NK-92 (cell line): ENCODE results near the gene GNA14.
"Not testable (repeated sequence)": the region's sequence is repeated elsewhere in the genome, so short reads cannot be mapped to it uniquely, and the experiment has no call there.

ENCODE experiments used
- DNase-seq: peaks from one replicate; lab custom pipeline; 2025; ENCODE audit not compliant: unreplicated experiment; lab: John Stamatoyannopoulos, UW

GNA14 gene

GRCh38 chr9:77647267-77648233 is 572 bp downstream of the GNA14 start:
- DNase-seq: no peak

DNA sequence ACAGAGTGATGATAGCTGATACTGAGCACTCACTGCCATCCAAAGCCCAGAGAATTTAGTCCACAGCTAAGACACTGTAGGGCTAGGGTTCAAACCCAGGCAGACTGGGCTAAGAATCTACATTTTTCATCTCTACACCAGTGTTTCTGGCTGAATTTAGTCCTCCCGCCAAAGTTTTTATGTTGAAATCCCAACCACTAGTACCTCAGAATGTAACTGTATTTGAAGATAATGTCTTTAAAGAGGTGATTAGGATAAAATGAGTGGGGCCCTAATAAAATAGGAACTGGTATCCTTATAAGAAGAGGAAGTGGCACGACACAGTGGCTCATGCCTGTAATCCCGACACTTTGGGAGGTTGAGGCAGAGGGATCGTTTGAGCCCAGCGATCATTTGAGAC is 4.3 kb downstream of the GNA14 start:
- no peak for DNase-seq

DNA sequence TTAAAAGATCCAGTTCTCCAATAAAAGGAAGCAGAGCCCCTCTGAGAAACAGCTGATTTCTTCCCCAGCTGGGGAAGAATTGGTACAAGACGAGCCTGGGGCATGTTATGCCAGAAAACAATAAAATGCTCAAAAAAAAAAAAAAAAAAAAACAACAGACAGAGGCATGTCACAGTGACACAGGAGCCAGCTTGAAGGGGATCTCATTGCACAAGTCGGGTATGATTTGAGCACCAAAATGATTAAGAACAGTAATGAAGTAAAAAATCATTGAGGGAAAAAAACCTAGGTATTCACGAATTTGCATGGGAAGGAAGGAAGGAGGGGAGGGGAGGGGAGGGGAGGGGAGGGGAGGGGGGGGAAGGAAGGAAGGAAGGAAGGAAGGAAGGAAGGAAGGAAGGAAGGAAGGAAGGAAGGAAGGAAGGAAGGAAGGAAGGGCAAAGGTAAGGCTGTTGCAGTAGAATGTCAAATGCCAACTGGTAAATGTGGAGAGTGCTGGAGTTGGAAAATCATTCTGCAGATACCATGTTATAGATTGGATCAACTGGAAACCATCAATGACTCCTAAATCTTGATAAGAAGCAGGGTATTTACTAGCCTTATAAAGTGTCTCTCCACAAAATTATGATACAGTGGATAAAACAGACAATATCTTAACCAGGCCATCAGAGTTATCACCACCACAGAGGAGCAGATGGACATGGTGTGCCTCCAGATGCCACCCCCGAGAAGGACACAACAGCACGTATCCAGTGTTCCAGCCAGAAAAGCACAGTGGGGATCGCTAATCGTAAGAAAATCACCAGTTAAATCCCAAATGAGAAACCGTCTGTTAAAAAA is 7.2 kb downstream of the GNA14 start:
- no peak for DNase-seq

DNA sequence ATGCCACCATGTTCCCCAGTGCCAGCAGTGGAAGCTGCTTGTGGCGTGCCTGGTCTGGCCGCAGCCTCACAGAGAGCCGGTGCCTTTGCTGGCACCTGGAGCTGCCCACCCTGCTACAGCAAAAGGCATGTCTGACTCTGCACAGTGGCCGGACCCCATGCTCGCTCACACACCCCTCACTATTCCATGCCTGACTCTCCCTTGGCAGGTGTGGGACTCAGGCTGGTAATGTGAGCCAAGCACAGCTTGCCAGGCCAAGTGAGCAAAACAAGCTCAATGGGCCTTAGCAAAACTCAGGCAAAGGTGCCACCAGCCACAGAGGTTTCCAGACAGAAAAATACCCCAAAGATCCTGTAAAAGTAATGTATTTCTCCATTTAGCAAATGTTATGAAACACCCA is 15.5 kb downstream of the GNA14 start:
- DNase-seq: no peak

- DNase-seq: not testable (repeated sequence)
Observed at GRCh38 chr9:77628864-77629263, 19.3 kb downstream of the GNA14 start.

- DNase-seq: no peak
Observed at GRCh38 chr9:77616191-77616590, 31.9 kb downstream of the GNA14 start.

DNA sequence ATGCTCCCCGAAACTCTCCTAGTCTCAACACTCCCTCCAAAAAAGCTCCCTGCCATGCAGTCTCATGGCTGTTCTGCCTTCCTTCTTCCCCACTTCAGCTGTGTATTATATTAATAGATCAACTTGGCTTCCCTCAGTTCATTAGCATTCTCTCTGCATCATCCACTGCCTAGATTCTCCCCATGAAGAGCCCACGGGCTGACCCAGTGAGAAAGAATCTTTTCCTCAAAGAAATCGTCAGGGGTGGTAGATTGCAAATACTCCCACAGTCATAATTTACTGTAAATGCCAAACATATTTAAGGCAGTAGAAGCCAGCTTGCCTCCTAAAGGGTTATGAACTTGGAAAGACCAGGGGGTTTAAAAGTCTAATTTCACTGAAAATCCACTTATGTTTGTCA is 33.5 kb downstream of the GNA14 start:
- no peak for DNase-seq

DNA sequence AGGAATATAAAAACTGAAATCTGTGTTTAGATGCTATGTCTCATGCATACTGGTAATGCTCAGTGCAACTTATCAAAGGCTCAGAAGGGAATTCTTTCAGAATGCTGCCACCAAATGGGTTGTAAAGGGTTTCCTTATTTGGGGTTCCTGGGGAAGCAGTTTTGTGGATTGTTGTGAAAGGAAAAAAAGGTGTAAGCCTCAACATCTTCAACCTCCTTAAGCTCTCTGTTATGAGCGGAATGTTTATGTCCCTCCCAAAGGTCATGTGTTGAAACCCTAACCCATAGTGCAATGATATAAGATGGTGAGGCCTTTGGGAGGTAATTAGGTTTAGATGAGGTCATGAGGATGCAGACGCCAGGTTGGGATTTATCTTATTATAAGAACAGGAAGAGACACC is 41.6 kb downstream of the GNA14 start:
- DNase-seq: no peak

DNA sequence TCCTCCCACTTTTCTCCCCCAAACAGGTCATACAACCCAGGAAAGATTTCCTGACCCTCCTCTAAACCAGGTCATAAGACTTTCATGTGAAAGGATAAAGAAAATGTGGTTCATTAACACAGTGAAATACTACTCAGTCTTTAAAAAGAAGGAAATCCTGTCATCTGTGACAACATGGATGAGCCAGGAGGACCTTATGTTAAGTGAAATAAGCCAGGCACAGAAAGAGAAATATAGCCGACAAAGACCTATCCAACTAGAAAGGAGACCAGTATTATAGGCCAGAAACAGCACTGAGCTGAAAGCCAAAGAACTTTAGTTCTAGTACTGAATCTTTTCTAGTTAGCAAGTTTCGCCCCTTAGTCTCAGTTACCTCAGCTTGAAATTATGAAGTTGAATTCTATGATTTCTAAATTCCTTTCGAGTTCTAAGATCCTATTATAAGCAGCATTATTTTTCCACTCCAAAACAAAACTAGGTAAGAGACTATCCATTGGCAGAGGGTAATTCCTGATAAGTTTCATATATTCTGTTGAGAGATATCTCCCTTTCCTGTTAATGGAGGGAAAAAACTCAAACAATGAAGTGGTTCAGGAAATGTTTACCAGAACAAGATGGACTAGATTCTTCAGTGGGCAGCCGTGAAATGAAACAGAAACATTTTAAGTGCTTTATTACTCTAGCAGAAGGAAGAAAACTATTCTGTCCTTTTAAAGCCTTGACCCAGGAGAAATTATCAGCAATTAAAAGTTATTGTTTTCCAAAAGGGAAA is 42.5 kb downstream of the GNA14 start:
- no peak for DNase-seq

- no peak for DNase-seq
Observed at GRCh38 chr9:77604316-77604715, 43.8 kb downstream of the GNA14 start.

GRCh38 chr9:77602852-77603251 is 45.3 kb downstream of the GNA14 start:
- DNase-seq: no peak

GRCh38 chr9:77601476-77602099 is 46.5 kb downstream of the GNA14 start:
- no peak for DNase-seq

- DNase-seq: no peak
Observed at GRCh38 chr9:77600810-77601209, 47.3 kb downstream of the GNA14 start.

DNA sequence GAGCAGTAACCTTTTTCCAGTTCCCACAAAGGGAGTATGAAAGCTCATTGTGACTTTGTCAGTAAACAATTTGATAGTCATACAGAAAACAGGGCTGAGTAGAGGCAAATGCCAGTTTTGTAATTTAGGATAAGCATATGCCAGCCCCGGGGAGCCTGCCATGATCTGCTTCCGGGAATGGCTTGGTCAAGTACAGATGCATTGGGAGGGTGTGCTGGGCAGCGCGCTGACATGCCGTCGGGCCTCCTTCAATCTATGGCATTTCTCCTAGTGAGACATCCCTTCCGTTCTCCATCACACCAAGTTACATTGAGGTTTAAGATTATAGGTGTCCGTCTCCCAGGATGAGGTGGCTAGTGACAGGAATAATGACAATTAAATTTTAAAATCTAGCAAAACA is 48.6 kb downstream of the GNA14 start:
- DNase-seq: no peak

GRCh38 chr9:77598991-77599390 is 49.1 kb downstream of the GNA14 start:
- DNase-seq: no peak

DNA sequence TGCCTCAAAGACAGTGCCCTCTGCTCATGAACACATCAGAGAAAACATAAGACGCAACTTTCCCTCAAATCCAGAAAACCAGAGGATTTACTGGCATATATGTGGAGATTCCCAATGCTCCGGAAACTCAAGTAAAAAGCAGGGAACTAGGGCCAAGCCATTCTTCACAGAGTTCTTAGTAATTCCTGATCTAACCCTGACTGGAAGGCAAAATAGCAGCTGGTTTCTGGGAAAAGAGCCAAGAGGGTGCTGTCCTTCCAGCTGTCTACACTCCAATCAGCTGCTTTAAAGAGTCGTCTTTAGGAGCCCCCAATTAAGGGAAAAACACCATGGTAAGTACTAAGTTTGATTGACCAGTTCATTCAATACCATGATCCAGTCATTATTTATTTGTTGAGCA is 49.6 kb downstream of the GNA14 start:
- no peak for DNase-seq

DNA sequence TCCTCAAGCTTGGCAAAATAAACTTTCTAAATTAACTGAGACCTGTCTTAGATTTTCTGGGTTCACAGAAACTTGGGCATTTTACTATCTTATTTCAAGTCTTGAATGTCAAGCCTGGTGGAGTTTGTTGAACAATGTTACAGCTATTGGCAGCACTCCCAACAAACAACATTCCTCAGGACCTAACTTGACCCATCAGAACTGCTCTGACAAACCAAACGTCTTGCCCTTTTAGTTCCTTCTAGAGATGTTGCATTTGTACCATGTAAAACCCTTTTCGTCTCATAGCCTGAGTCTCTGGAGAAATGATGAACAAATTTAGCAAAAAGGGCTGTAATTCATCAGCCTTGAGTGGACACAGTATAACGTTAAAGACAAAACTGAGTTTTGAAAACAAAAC is 51.1 kb downstream of the GNA14 start:
- no peak for DNase-seq

DNA sequence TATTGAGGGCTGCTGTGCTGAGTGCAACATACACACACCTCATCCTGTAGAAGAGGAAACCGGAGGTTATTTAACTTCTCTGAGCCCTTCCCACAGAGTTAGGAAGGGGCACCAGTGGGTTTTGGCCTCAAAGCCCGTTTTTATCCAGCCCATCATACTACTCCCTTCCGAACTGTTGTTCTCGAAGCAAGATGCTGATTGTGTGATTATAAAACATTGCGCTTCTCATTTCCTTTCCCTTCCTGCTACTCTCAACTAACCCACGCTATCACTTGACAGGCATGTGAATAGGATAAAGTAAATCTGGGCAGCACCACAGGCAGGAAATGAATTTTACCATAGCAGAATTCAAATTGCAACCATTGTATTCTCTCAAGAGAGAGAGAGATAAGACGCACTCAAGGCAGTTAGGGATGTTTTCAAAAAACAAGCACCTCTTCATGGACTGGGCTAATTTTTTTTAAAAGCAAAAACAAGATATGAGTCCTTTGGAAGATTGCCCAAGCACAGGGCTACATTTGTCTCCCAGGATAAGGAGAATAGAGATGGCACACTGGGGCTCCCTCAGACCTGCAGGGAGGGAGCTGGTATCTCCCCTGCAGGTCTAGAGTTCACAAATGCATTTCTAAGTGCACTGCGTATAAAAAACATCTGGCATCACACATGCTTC is 52.6 kb downstream of the GNA14 start:
- no peak for DNase-seq

GRCh38 chr9:77594963-77595362 is 53.2 kb downstream of the GNA14 start:
- no peak for DNase-seq

DNA sequence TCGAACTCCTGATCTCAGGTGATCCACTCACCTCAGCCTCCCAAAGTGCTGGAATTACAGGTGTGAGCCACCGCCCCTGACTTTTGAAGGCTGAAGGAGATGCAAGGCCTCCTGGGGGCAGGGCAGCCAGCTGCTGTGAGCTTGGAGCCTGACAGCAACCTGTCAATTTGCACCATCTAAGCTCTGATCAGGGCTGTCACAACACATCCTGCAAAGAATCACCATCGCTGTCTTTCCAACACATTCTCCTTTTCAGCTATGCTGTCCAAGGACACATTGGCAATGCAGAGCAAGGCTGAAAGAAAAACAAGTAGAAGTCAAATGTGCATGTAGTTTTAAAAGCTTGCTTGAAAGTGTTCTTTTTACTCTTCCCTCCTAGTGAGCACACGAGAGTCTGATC is 54.6 kb downstream of the GNA14 start:
- DNase-seq: no peak
